ENCODE data around the gene SERAC1.
"Not testable (repeated sequence)": the region's sequence is repeated elsewhere in the genome, so short reads cannot be mapped to it uniquely, and the experiment has no call there.

SERAC1 gene

DNA sequence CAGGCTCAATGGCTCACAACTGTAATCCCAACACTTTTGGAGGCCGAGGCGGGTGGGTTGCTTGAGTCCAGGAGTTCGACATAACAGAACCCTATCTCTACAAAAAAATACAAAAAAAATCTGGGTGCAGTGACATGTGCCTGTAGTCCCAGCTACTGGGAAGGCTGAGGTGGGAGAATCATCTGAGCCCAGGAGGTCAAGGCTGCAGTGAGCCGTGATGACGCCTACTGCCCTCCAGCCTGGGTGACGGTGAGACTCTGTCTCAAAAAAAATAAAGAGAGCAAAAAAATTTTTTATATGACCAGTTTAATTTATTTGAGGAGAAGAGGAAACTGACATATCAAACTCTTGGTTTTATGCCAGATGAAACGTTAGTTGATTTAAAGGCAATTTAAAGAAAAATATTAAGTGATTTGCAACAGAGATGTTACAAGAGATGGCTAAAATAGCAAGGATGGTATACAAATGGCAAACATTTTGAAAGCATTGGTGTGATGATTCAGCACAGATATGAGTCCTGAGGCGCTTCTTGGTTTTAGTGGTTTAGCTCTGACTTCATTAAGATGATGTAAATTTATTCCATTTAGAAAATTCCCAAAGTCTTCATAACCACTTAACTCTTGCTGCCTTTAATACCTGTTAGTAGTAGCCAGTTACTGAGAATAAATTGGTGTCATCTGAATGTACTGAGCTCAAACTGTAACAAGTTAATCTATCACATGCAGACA lies 17.8 kb upstream of the SERAC1 start:
- DNase-seq (ENCODE audit: low spot score), result no peak

DNA sequence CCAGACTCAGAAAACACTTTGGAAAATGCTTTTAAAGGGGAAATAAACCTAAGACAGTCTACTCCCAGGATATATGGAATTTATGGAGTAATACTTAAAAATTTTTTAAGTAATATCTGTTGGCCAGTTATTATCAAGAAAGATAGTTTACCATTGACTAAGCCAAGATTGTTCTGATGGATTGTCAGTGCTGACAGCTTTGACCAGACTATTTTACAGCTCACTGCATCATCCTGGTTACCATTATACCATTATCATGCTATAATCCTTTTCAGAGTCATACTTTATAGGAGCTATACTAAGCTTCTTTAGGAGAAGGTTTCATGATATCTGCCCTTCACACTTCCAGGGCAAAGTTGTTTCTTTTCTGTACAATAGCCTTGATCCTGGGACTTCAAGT lies 16.5 kb upstream of the SERAC1 start:
- no peak for DNase-seq (ENCODE audit: low spot score)
- TF ChIP-seq, protein P1, sequence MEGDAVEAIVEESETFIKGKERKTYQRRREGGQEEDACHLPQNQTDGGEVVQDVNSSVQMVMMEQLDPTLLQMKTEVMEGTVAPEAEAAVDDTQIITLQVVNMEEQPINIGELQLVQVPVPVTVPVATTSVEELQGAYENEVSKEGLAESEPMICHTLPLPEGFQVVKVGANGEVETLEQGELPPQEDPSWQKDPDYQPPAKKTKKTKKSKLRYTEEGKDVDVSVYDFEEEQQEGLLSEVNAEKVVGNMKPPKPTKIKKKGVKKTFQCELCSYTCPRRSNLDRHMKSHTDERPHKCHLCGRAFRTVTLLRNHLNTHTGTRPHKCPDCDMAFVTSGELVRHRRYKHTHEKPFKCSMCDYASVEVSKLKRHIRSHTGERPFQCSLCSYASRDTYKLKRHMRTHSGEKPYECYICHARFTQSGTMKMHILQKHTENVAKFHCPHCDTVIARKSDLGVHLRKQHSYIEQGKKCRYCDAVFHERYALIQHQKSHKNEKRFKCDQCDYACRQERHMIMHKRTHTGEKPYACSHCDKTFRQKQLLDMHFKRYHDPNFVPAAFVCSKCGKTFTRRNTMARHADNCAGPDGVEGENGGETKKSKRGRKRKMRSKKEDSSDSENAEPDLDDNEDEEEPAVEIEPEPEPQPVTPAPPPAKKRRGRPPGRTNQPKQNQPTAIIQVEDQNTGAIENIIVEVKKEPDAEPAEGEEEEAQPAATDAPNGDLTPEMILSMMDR (IDR thresholded peaks at IDR 0.05; ENCODE audit: extremely low read depth, missing control alignments), result no peak

More for the DNA sequence above, 17.8 kb upstream of the SERAC1 start:
- TF ChIP-seq, protein P1 (IDR thresholded peaks at IDR 0.05; ENCODE audit: extremely low read depth, missing control alignments), result no peak

DNA sequence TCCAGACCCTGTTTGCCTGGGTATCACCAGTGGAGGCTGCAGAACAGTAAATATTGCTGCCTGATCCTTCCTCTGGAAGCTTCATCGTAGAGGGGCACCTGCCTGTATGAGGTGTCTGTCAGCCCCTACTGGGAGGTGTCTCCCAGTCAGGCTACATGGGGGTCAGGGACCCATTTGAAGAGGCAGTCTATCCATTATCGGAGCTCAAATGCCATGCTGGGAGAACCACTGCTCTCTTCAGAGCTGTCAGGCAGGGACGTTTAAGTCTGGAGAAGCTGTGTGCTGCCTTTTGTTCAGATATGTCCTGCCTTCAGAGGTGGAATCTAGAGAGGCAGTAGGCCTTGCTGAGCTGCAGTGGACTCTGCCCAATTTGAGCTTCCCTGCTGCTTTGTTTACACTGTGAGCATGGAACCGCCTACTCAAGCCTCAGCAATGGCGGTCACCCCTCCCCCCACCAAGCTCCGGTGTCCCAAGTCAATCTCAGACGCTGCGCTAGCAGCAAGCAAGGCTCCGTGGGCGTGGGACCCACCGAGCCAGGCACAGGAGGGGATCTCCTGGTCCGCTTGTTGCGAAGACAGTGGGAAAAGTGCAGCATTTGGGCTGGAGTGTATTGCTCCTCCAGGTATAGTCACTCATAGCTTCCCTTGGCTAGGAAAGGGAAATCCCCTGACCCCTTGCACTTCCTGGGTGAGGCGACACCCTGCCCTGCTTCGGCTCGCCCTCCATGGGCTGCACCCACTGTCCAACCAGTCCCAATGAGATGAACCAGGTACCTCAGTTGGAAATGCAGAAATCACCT lies 15.3 kb upstream of the SERAC1 start:
- DNase-seq (ENCODE audit: low spot score), result not testable (repeated sequence)

DNA sequence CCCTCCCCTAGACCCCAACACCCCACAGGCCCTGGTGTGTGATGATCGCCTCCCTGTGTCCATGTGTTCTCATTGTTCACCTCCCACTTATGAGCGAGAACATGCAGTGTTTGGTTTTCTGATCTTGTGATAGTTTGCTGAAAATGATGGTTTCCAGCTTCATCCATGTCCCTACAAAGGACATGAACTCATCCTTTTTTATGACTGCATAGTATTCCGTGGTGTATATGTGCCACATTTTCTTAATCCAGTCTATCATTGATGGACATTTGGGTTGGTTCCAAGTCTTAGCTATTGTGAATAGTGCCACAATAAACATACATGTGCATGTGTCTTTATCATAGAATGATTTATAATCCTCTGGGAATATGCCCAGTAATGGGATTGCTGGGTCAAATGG lies 9.7 kb upstream of the SERAC1 start:
- DNase-seq (ENCODE audit: low spot score), result not testable (repeated sequence)

DNA sequence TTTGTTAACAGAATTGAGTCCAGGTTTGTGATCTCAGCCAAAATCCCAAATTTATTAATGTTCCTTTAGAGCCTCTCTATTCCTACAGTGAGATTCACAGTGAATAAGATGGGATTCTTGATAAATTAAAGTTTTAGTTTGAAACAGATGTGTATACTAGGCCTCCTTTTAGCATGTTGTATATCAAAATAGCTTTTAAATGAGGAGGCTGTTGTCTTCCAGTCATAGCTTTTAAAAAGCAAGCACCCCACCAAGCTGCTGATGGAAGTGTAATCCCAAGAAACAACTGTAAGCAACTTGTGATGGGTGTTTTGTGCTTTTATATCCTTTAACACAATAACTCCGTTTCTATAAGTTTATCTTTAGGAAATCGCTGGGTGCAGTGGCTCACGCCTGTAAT lies 7.0 kb upstream of the SERAC1 start:
- DNase-seq (ENCODE audit: low spot score), result no peak
- TF ChIP-seq, protein P1 (IDR thresholded peaks at IDR 0.05; ENCODE audit: extremely low read depth, missing control alignments), result no peak

DNA sequence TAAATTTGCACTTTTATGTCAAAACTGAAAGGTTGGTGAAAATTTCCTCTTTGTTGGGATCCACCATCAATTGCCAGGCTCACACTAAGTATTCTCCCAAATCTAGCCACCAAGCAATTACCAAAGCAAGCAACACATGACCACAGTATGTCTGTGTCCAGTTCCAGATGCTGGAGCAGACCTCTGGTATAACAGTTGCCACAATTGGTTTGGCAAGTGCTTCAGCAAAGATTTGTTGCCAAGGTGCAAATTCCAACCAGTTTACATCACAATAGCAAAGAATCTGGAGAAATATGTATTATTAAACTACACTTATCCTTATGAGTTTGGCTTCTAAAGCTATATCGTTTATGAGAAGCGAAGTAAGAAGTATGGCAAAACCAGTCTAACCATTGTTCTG lies 6.5 kb upstream of the SERAC1 start:
- no peak for DNase-seq (ENCODE audit: low spot score)
- TF ChIP-seq, protein P1 (IDR thresholded peaks at IDR 0.05; ENCODE audit: extremely low read depth, missing control alignments), result no peak

DNA sequence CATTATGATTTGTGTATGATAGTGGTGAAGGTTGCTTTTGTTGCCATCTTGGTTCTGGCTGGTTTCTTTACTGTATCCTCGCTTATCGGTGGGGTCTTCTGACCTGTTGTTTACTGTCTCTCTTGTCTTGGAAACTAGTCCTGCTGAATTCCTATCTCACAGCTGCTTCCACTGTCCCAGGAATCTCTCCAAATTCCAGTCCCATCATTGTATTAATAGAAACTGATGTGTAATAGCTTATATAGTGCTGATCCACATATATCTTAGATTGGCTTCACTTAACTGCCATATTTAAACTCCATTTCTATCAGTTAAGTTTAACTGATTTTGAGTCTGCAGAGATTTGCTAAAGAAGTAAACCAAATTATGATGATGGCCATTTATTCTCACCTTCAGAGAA lies 6.0 kb upstream of the SERAC1 start:
- TF ChIP-seq, protein P1 (IDR thresholded peaks at IDR 0.05; ENCODE audit: extremely low read depth, missing control alignments), result no peak
- DNase-seq (ENCODE audit: low spot score), result no peak

DNA sequence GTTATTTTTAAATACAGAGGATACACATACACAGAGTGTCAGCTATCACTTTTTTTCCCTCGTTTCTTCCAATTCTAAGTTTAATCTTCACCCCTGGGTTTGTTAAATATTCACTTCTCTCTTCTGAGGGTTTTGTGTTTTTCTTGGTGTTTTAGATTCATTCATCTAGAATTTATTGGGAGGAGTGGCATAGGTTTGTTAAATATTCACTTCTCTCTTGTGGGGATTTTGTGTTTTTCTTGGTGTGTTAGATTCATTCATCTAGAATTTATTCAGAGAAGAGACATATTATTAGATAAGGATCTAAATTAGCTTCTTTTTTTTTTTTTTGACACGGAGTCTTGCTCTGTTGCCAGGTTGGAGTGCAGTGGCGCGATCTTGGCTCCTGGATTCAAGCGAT lies 3.9 kb upstream of the SERAC1 start:
- TF ChIP-seq, protein P1 (IDR thresholded peaks at IDR 0.05; ENCODE audit: extremely low read depth, missing control alignments), result no peak

More for the DNA sequence above, 3.9 kb upstream of the SERAC1 start:
- DNase-seq (ENCODE audit: low spot score), result no peak
